ENCODE results near the gene TPRN.
A peak's percentile ranks its signal among the peaks of the same experiment; 100 is the strongest.

The TPRN gene

GRCh38 chr9:137156567-137157375, 43.8 kb downstream of the TPRN start:
- H3K4ac ChIP-seq (ENCODE audit: low read depth, low read length): no peak overlapping the region
- no peak overlapping the region for H4K8ac ChIP-seq (ENCODE audit: low read depth, low read length)
- peak in 1 of 2 donors; percentile 28 for DNase-seq
- WGBS (ENCODE audit: extremely low coverage, insufficient coverage, insufficient read length): no CpG with 5 or more reads among the region's 65 CpGs
- no peak overlapping the region for H3K14ac ChIP-seq (ENCODE audit: low read length)
- no peak overlapping the region for H2AK5ac ChIP-seq (ENCODE audit: low read length)
- no peaks in the 10 kb centered on the region for H3K79me1 ChIP-seq (ENCODE audit: low read length)
- no peak overlapping the region for H4K12ac ChIP-seq (ENCODE audit: low read depth, low read length)
- H3K4me3 ChIP-seq (ENCODE audit: low read depth, low read length): no peak overlapping the region
- H3K4me1 ChIP-seq (ENCODE audit: control insufficient read depth in 1 of 2, insufficient read depth in 2 of 2, low read length in 2 of 2): no peaks in the 10 kb centered on the region
- peaks cover 34% of the 10 kb centered on the region for H3K9me3 ChIP-seq (ENCODE audit: insufficient read depth, low read depth, low read length)
- H3K27me3 ChIP-seq (ENCODE audit: insufficient read depth, low read length): peaks cover 33% of the 10 kb centered on the region
- no peak overlapping the region for H2AFZ ChIP-seq (ENCODE audit: insufficient read depth, low read length, poor library complexity)
- H3K36me3 ChIP-seq (ENCODE audit: control insufficient read depth in 1 of 2, insufficient read depth in 2 of 2, low read length in 2 of 2): no peaks in the 10 kb centered on the region
- no peak overlapping the region for H3K23ac ChIP-seq (ENCODE audit: low read length)
- no peaks in the 10 kb centered on the region for H3K79me2 ChIP-seq (ENCODE audit: control insufficient read depth, insufficient read depth, low read length, poor library complexity)
- H2BK120ac ChIP-seq (ENCODE audit: insufficient read depth, low read length, poor library complexity): no peak overlapping the region
- H3K4me2 ChIP-seq (ENCODE audit: low read length): no peak overlapping the region
- no peak overlapping the region for H3K9ac ChIP-seq (ENCODE audit: low read length)
- H3K27ac ChIP-seq (ENCODE audit: low read depth, low read length): no peak overlapping the region
- no peak overlapping the region for H2BK12ac ChIP-seq (ENCODE audit: low read length)
- no peak overlapping the region for H3K18ac ChIP-seq (ENCODE audit: low read length)
- no peak overlapping the region for H4K91ac ChIP-seq (ENCODE audit: low read depth, low read length)
- no peak overlapping the region for H2BK5ac ChIP-seq (ENCODE audit: low read depth, low read length, poor library complexity)

- Histone ChIP-seq H4K8ac (ENCODE audit: low read depth, low read length) (no peak overlapping the region), H2BK5ac (ENCODE audit: low read depth, low read length, poor library complexity) (no peak overlapping the region), H3K27ac (ENCODE audit: low read depth, low read length) (no peak overlapping the region), H3K4me1 (ENCODE audit: control insufficient read depth in 1 of 2, insufficient read depth in 2 of 2, low read length in 2 of 2) (no peaks in the 10 kb centered on the region), H3K9me3 (ENCODE audit: insufficient read depth, low read depth, low read length) (peaks cover 29% of the 10 kb centered on the region), H3K4me3 (ENCODE audit: low read depth, low read length) (peak overlapping the region; percentile 5), H2BK120ac (ENCODE audit: insufficient read depth, low read length, poor library complexity) (no peak overlapping the region), H3K4ac (ENCODE audit: low read depth, low read length) (no peak overlapping the region), H3K18ac (ENCODE audit: low read length) (no peak overlapping the region), H3K14ac (ENCODE audit: low read length) (no peak overlapping the region), H4K12ac (ENCODE audit: low read depth, low read length) (no peak overlapping the region), H3K9ac (ENCODE audit: low read length) (no peak overlapping the region), H2AFZ (ENCODE audit: insufficient read depth, low read length, poor library complexity) (no peak overlapping the region), H3K4me2 (ENCODE audit: low read length) (no peak overlapping the region), H2AK5ac (ENCODE audit: low read length) (no peak overlapping the region), H3K23ac (ENCODE audit: low read length) (peak overlapping the region; percentile 1), H3K79me2 (ENCODE audit: control insufficient read depth, insufficient read depth, low read length, poor library complexity) (no peaks in the 10 kb centered on the region), H4K91ac (ENCODE audit: low read depth, low read length) (no peak overlapping the region), H3K36me3 (ENCODE audit: control insufficient read depth in 1 of 2, insufficient read depth in 2 of 2, low read length in 2 of 2) (no peaks in the 10 kb centered on the region), H2BK12ac (ENCODE audit: low read length) (no peak overlapping the region), H3K27me3 (ENCODE audit: insufficient read depth, low read length) (peaks cover 17% of the 10 kb centered on the region), H3K79me1 (ENCODE audit: low read length) (no peaks in the 10 kb centered on the region)
- no peak for DNase-seq
- no CpG with 5 or more reads among the region's 7 CpGs for WGBS (ENCODE audit: extremely low coverage, insufficient coverage, insufficient read length)
Observed at GRCh38 chr9:137152844-137153405, 47.6 kb downstream of the TPRN start.

- no peaks in the 10 kb centered on the region for H3K36me3 ChIP-seq (ENCODE audit: control insufficient read depth in 1 of 2, insufficient read depth in 2 of 2, low read length in 2 of 2)
- peak; percentile 21 to 44 for DNase-seq
- no peak overlapping the region for H2BK5ac ChIP-seq (ENCODE audit: low read depth, low read length, poor library complexity)
- no CpG with 5 or more reads among the region's 34 CpGs for whole genome bisulfite sequencing (ENCODE audit: extremely low coverage, insufficient coverage, insufficient read length)
- no peak overlapping the region for H2AK5ac ChIP-seq (ENCODE audit: low read length)
- H3K4me3 ChIP-seq (ENCODE audit: low read depth, low read length): no peak overlapping the region
- no peak overlapping the region for H3K14ac ChIP-seq (ENCODE audit: low read length)
- no peak overlapping the region for H3K23ac ChIP-seq (ENCODE audit: low read length)
- no peaks in the 10 kb centered on the region for H3K4me1 ChIP-seq (ENCODE audit: control insufficient read depth in 1 of 2, insufficient read depth in 2 of 2, low read length in 2 of 2)
- no peaks in the 10 kb centered on the region for H3K79me2 ChIP-seq (ENCODE audit: control insufficient read depth, insufficient read depth, low read length, poor library complexity)
- H3K4me2 ChIP-seq (ENCODE audit: low read length): no peak overlapping the region
- H4K8ac ChIP-seq (ENCODE audit: low read depth, low read length): no peak overlapping the region
- no peak overlapping the region for H4K91ac ChIP-seq (ENCODE audit: low read depth, low read length)
- H3K79me1 ChIP-seq (ENCODE audit: low read length): no peaks in the 10 kb centered on the region
- no peak overlapping the region for H3K18ac ChIP-seq (ENCODE audit: low read length)
- no peak overlapping the region for H2BK12ac ChIP-seq (ENCODE audit: low read length)
- H3K9ac ChIP-seq (ENCODE audit: low read length): no peak overlapping the region
- no peak overlapping the region for H4K12ac ChIP-seq (ENCODE audit: low read depth, low read length)
- peaks cover 20% of the 10 kb centered on the region for H3K9me3 ChIP-seq (ENCODE audit: insufficient read depth, low read depth, low read length)
- H3K27ac ChIP-seq (ENCODE audit: low read depth, low read length): no peak overlapping the region
- no peak overlapping the region for H2BK120ac ChIP-seq (ENCODE audit: insufficient read depth, low read length, poor library complexity)
- H3K4ac ChIP-seq (ENCODE audit: low read depth, low read length): no peak overlapping the region
- no peaks in the 10 kb centered on the region for H3K27me3 ChIP-seq (ENCODE audit: insufficient read depth, low read length)
- H2AFZ ChIP-seq (ENCODE audit: insufficient read depth, low read length, poor library complexity): no peak overlapping the region
Observed at GRCh38 chr9:137150617-137151457, 49.7 kb downstream of the TPRN start.

- no peak overlapping the region for H4K91ac ChIP-seq (ENCODE audit: low read depth, low read length)
- DNase-seq: no peak
- H2BK12ac ChIP-seq (ENCODE audit: low read length): no peak overlapping the region
- no peaks in the 10 kb centered on the region for H3K79me2 ChIP-seq (ENCODE audit: control insufficient read depth, insufficient read depth, low read length, poor library complexity)
- H3K79me1 ChIP-seq (ENCODE audit: low read length): no peaks in the 10 kb centered on the region
- H4K12ac ChIP-seq (ENCODE audit: low read depth, low read length): no peak overlapping the region
- H3K27me3 ChIP-seq (ENCODE audit: insufficient read depth, low read length): no peaks in the 10 kb centered on the region
- H3K4me1 ChIP-seq (ENCODE audit: control insufficient read depth in 1 of 2, insufficient read depth in 2 of 2, low read length in 2 of 2): no peaks in the 10 kb centered on the region
- H3K4me2 ChIP-seq (ENCODE audit: low read length): no peak overlapping the region
- no peak overlapping the region for H3K23ac ChIP-seq (ENCODE audit: low read length)
- WGBS (ENCODE audit: extremely low coverage, insufficient coverage, insufficient read length): no CpG with 5 or more reads among the region's 20 CpGs
- no peak overlapping the region for H2BK120ac ChIP-seq (ENCODE audit: insufficient read depth, low read length, poor library complexity)
- H2AK5ac ChIP-seq (ENCODE audit: low read length): no peak overlapping the region
- no peak overlapping the region for H3K27ac ChIP-seq (ENCODE audit: low read depth, low read length)
- no peaks in the 10 kb centered on the region for H3K36me3 ChIP-seq (ENCODE audit: control insufficient read depth in 1 of 2, insufficient read depth in 2 of 2, low read length in 2 of 2)
- no peak overlapping the region for H2BK5ac ChIP-seq (ENCODE audit: low read depth, low read length, poor library complexity)
- no peak overlapping the region for H3K14ac ChIP-seq (ENCODE audit: low read length)
- no peak overlapping the region for H3K9ac ChIP-seq (ENCODE audit: low read length)
- peaks cover 20% of the 10 kb centered on the region for H3K9me3 ChIP-seq (ENCODE audit: insufficient read depth, low read depth, low read length)
- H3K18ac ChIP-seq (ENCODE audit: low read length): no peak overlapping the region
- no peak overlapping the region for H4K8ac ChIP-seq (ENCODE audit: low read depth, low read length)
- H3K4me3 ChIP-seq (ENCODE audit: low read depth, low read length): no peak overlapping the region
- H3K4ac ChIP-seq (ENCODE audit: low read depth, low read length): no peak overlapping the region
- H2AFZ ChIP-seq (ENCODE audit: insufficient read depth, low read length, poor library complexity): no peak overlapping the region
Observed at GRCh38 chr9:137149942-137150616, 50.5 kb downstream of the TPRN start.

All from trophoblast cell (in vitro differentiated cells and primary cell).